ENCODE results near the gene UCN. TPM values are rescaled to one million over a fixed set of nuclear protein-coding genes. Genes with fewer than 3 reads are reported as not detected.

Gene UCN
- total RNA-seq, 1 donor from 2014 or later, result 4.1 TPM

- no peak for TF ChIP-seq CTCF (IDR thresholded peaks at IDR 0.05)
- H3K4me3 Mint-ChIP-seq (ENCODE audit: unreplicated experiment), result no peak overlapping the region
- no peaks in the 10 kb centered on the region for H3K36me3 Mint-ChIP-seq (ENCODE audit: unreplicated experiment)
- no peak for DNase-seq (ENCODE audit: extremely low spot score, unreplicated experiment)
- no peaks in the 10 kb centered on the region for H3K9me3 Mint-ChIP-seq (ENCODE audit: unreplicated experiment)
- peaks cover 35% of the 10 kb centered on the region for H3K27me3 Mint-ChIP-seq (ENCODE audit: unreplicated experiment)
- H3K4me1 Mint-ChIP-seq (ENCODE audit: unreplicated experiment), result peaks cover 16% of the 10 kb centered on the region
- H3K27ac Mint-ChIP-seq (ENCODE audit: unreplicated experiment), result no peak overlapping the region
Measured at GRCh38 chr2:27294928-27295327, 13.3 kb downstream of the UCN start.

GRCh38 chr2:27291865-27292264 is 16.4 kb downstream of the UCN start:
- DNase-seq (ENCODE audit: extremely low spot score, unreplicated experiment), result no peak
- no peak overlapping the region for H3K4me3 Mint-ChIP-seq (ENCODE audit: unreplicated experiment)
- H3K27ac Mint-ChIP-seq (ENCODE audit: unreplicated experiment), result no peak overlapping the region
- H3K4me1 Mint-ChIP-seq (ENCODE audit: unreplicated experiment), result peaks cover 16% of the 10 kb centered on the region
- peaks cover 54% of the 10 kb centered on the region for H3K27me3 Mint-ChIP-seq (ENCODE audit: unreplicated experiment)
- H3K9me3 Mint-ChIP-seq (ENCODE audit: unreplicated experiment), result no peaks in the 10 kb centered on the region
- no peak for TF ChIP-seq CTCF (IDR thresholded peaks at IDR 0.05)
- no peaks in the 10 kb centered on the region for H3K36me3 Mint-ChIP-seq (ENCODE audit: unreplicated experiment)

- Mint-ChIP-seq H3K4me3 (ENCODE audit: unreplicated experiment) (no peak overlapping the region), H3K4me1 (ENCODE audit: unreplicated experiment) (peaks cover 16% of the 10 kb centered on the region), H3K27me3 (ENCODE audit: unreplicated experiment) (peaks cover 56% of the 10 kb centered on the region), H3K27ac (ENCODE audit: unreplicated experiment) (no peak overlapping the region), H3K36me3 (ENCODE audit: unreplicated experiment) (no peaks in the 10 kb centered on the region), H3K9me3 (ENCODE audit: unreplicated experiment) (no peaks in the 10 kb centered on the region)
- no peak for TF ChIP-seq CTCF (IDR thresholded peaks at IDR 0.05)
- DNase-seq (ENCODE audit: extremely low spot score, unreplicated experiment), result no peak
Measured at GRCh38 chr2:27290549-27290948, 17.7 kb downstream of the UCN start.

GRCh38 chr2:27288610-27289009 is 19.6 kb downstream of the UCN start:
- peaks cover 71% of the 10 kb centered on the region for H3K27me3 Mint-ChIP-seq (ENCODE audit: unreplicated experiment)
- H3K4me1 Mint-ChIP-seq (ENCODE audit: unreplicated experiment), result peaks cover 9% of the 10 kb centered on the region
- TF ChIP-seq CTCF (IDR thresholded peaks at IDR 0.05), result no peak
- DNase-seq (ENCODE audit: extremely low spot score, unreplicated experiment), result no peak
- no peaks in the 10 kb centered on the region for H3K36me3 Mint-ChIP-seq (ENCODE audit: unreplicated experiment)
- no peaks in the 10 kb centered on the region for H3K9me3 Mint-ChIP-seq (ENCODE audit: unreplicated experiment)
- no peak overlapping the region for H3K27ac Mint-ChIP-seq (ENCODE audit: unreplicated experiment)
- no peak overlapping the region for H3K4me3 Mint-ChIP-seq (ENCODE audit: unreplicated experiment)

- no peaks in the 10 kb centered on the region for H3K36me3 Mint-ChIP-seq (ENCODE audit: unreplicated experiment)
- no peaks in the 10 kb centered on the region for H3K9me3 Mint-ChIP-seq (ENCODE audit: unreplicated experiment)
Measured at GRCh38 chr2:27285481-27285880, 22.8 kb downstream of the UCN start.

More at GRCh38 chr2:27285481-27285880, 22.8 kb downstream of the UCN start:
- H3K4me3 Mint-ChIP-seq (ENCODE audit: unreplicated experiment), result no peak overlapping the region
- H3K27me3 Mint-ChIP-seq (ENCODE audit: unreplicated experiment), result peaks cover 84% of the 10 kb centered on the region
- no peak overlapping the region for H3K27ac Mint-ChIP-seq (ENCODE audit: unreplicated experiment)
- no peak for DNase-seq (ENCODE audit: extremely low spot score, unreplicated experiment)
- no peaks in the 10 kb centered on the region for H3K4me1 Mint-ChIP-seq (ENCODE audit: unreplicated experiment)
- no peak for TF ChIP-seq CTCF (IDR thresholded peaks at IDR 0.05)

Data from osteocyte (in vitro differentiated cells).